ENCODE results near the gene FDX1. TPM values are rescaled to one million over a fixed set of nuclear protein-coding genes. Genes with fewer than 3 reads are reported as not detected.

The FDX1 gene
- total RNA-seq, 1 donor from 2014 or later: 9.1 TPM

GRCh38 chr11:110433393-110434333 lies 3.9 kb downstream of the FDX1 start:
- no peak for DNase-seq (ENCODE audit: extremely low spot score in 2 of 2)
- H3K4me1 ChIP-seq: peaks cover 52% of the 10 kb centered on the region
- TF ChIP-seq POLR2AphosphoS5 (IDR thresholded peaks at IDR 0.05; ENCODE audit: insufficient read depth in 1 of 2, low read depth in 1 of 2) (no peak), POLR2A (IDR thresholded peaks at IDR 0.05) (no peak)
- TF ChIP-seq, protein P1, sequence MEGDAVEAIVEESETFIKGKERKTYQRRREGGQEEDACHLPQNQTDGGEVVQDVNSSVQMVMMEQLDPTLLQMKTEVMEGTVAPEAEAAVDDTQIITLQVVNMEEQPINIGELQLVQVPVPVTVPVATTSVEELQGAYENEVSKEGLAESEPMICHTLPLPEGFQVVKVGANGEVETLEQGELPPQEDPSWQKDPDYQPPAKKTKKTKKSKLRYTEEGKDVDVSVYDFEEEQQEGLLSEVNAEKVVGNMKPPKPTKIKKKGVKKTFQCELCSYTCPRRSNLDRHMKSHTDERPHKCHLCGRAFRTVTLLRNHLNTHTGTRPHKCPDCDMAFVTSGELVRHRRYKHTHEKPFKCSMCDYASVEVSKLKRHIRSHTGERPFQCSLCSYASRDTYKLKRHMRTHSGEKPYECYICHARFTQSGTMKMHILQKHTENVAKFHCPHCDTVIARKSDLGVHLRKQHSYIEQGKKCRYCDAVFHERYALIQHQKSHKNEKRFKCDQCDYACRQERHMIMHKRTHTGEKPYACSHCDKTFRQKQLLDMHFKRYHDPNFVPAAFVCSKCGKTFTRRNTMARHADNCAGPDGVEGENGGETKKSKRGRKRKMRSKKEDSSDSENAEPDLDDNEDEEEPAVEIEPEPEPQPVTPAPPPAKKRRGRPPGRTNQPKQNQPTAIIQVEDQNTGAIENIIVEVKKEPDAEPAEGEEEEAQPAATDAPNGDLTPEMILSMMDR (IDR thresholded peaks at IDR 0.05): peak in 2 of 3 experiments; percentile 51 to 53
- no peak overlapping the region for H3K27ac ChIP-seq
- intact Hi-C loops (cut with DNase I): loop anchor here (5.0 kb wide), 1 partner anchor 231 kb away; no protein-coding TSS in a partner anchor
- no peaks in the 10 kb centered on the region for H3K36me3 ChIP-seq
- H3K9me3 ChIP-seq: no peaks in the 10 kb centered on the region
- no peak overlapping the region for H3K4me3 ChIP-seq
- H3K27me3 ChIP-seq: no peaks in the 10 kb centered on the region

- Histone ChIP-seq H3K4me3 (no peak overlapping the region), H3K36me3 (no peaks in the 10 kb centered on the region), H3K27ac (no peak overlapping the region), H3K27me3 (no peaks in the 10 kb centered on the region), H3K9me3 (no peaks in the 10 kb centered on the region), H3K4me1 (peaks cover 45% of the 10 kb centered on the region)
- DNase-seq (ENCODE audit: extremely low spot score in 2 of 2): no peak
- no peak for TF ChIP-seq POLR2AphosphoS5 (IDR thresholded peaks at IDR 0.05; ENCODE audit: insufficient read depth in 1 of 2, low read depth in 1 of 2)
- TF ChIP-seq, protein P1 (IDR thresholded peaks at IDR 0.05): peak in 1 of 3 experiments; percentile 14
- intact Hi-C loops (cut with DNase I): loop anchor here (5.0 kb wide), 1 partner anchor 233 kb away; no protein-coding TSS in a partner anchor
These were observed 5.4 kb downstream of the FDX1 start for GRCh38 chr11:110434952-110435779.

- no peaks in the 10 kb centered on the region for H3K9me3 ChIP-seq
- intact Hi-C loops (cut with DNase I): no loop called here
- H3K27me3 ChIP-seq: no peaks in the 10 kb centered on the region
- no peak overlapping the region for H3K27ac ChIP-seq
- no peak overlapping the region for H3K4me3 ChIP-seq
- TF ChIP-seq, protein P1 (IDR thresholded peaks at IDR 0.05): no peak
- H3K36me3 ChIP-seq: peaks cover 0 to 2% of the 10 kb centered on the region in 2 donors
- DNase-seq (ENCODE audit: extremely low spot score in 2 of 2): no peak
- H3K4me1 ChIP-seq: peaks cover 40% of the 10 kb centered on the region
These were observed 6.3 kb downstream of the FDX1 start for GRCh38 chr11:110435780-110436717.

DNA sequence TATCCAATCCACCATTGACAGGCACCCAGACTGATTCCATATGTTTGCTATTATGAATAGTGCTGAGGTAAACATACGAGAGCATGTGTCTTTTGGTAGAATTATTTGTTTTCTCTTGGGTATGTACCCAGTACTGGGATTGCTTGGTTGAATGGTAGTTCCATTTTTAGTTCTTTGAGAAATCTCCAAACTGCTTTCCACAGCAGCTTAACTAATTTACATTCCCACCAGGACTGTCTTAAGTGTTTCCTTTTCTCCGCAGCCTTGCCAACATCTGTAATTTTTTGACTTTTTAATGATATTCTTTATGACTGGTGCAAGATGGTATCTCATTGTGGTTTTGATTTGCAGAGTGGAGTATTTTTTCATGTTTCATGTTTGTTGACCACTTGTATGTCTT lies 8.3 kb downstream of the FDX1 start:
- TF ChIP-seq POLR2A (IDR thresholded peaks at IDR 0.05) (no peak), POLR2AphosphoS5 (IDR thresholded peaks at IDR 0.05; ENCODE audit: insufficient read depth in 1 of 2, low read depth in 1 of 2) (no peak)
- TF ChIP-seq, protein P1 (IDR thresholded peaks at IDR 0.05): no peak
- Histone ChIP-seq H3K4me1 (peaks cover 21% of the 10 kb centered on the region), H3K9me3 (no peaks in the 10 kb centered on the region), H3K36me3 (peaks cover 0 to 6% of the 10 kb centered on the region in 2 donors), H3K27me3 (no peaks in the 10 kb centered on the region), H3K27ac (no peak overlapping the region), H3K4me3 (no peak overlapping the region)
- DNase-seq (ENCODE audit: extremely low spot score in 2 of 2): no peak
- intact Hi-C loops (cut with DNase I): no loop called here
